ENCODE data around the gene PDGFA.

The PDGFA gene

GRCh38 chr7:509426-510130 is 10.1 kb downstream of the PDGFA start:
- H3K36me3 ChIP-seq (ENCODE audit: control insufficient read depth, insufficient read depth, low read length), result no peaks in the 10 kb centered on the region
- H3K4me2 ChIP-seq (ENCODE audit: low read length), result no peak overlapping the region
- H3K4me3 ChIP-seq (ENCODE audit: low read depth, low read length), result no peak overlapping the region
- no peaks in the 10 kb centered on the region for H3K27me3 ChIP-seq (ENCODE audit: control insufficient read depth, insufficient read depth, low read length)
- no peak overlapping the region for H3K27ac ChIP-seq
- no peak overlapping the region for H3K9ac ChIP-seq
- no peaks in the 10 kb centered on the region for H3K4me1 ChIP-seq
- no peaks in the 10 kb centered on the region for H3K79me2 ChIP-seq
- H2AFZ ChIP-seq, result no peak overlapping the region
- H3K9me3 ChIP-seq (ENCODE audit: control insufficient read depth, low read length), result no peaks in the 10 kb centered on the region
- no peak for TF ChIP-seq CTCF (IDR thresholded peaks at IDR 0.05)

- Histone ChIP-seq H3K4me2 (ENCODE audit: low read length) (no peak overlapping the region), H3K27me3 (ENCODE audit: control insufficient read depth, insufficient read depth, low read length) (no peaks in the 10 kb centered on the region), H3K79me2 (no peaks in the 10 kb centered on the region), H3K9ac (no peak overlapping the region), H2AFZ (no peak overlapping the region), H3K4me3 (ENCODE audit: low read depth, low read length) (no peak overlapping the region), H3K4me1 (no peaks in the 10 kb centered on the region), H3K9me3 (ENCODE audit: control insufficient read depth, low read length) (no peaks in the 10 kb centered on the region), H3K36me3 (ENCODE audit: control insufficient read depth, insufficient read depth, low read length) (no peaks in the 10 kb centered on the region), H3K27ac (no peak overlapping the region)
- TF ChIP-seq CTCF (IDR thresholded peaks at IDR 0.05), result no peak
Measured at GRCh38 chr7:508461-509170, 11.0 kb downstream of the PDGFA start.

- H3K9ac ChIP-seq, result no peak overlapping the region
- no peaks in the 10 kb centered on the region for H3K79me2 ChIP-seq
- H3K9me3 ChIP-seq (ENCODE audit: control insufficient read depth, low read length), result no peaks in the 10 kb centered on the region
- H2AFZ ChIP-seq, result no peak overlapping the region
- H3K27me3 ChIP-seq (ENCODE audit: control insufficient read depth, insufficient read depth, low read length), result no peaks in the 10 kb centered on the region
- H3K4me3 ChIP-seq (ENCODE audit: low read depth, low read length), result no peak overlapping the region
- H3K4me1 ChIP-seq, result no peaks in the 10 kb centered on the region
- no peak overlapping the region for H3K4me2 ChIP-seq (ENCODE audit: low read length)
- no peak overlapping the region for H3K27ac ChIP-seq
- no peaks in the 10 kb centered on the region for H3K36me3 ChIP-seq (ENCODE audit: control insufficient read depth, insufficient read depth, low read length)
- no peak for TF ChIP-seq CTCF (IDR thresholded peaks at IDR 0.05)
Measured at GRCh38 chr7:507623-508300, 11.9 kb downstream of the PDGFA start.

- H3K36me3 ChIP-seq (ENCODE audit: control insufficient read depth, insufficient read depth, low read length), result no peaks in the 10 kb centered on the region
- no peak overlapping the region for H3K4me2 ChIP-seq (ENCODE audit: low read length)
- H3K79me2 ChIP-seq, result no peaks in the 10 kb centered on the region
- H3K4me1 ChIP-seq, result no peaks in the 10 kb centered on the region
- H3K27me3 ChIP-seq (ENCODE audit: control insufficient read depth, insufficient read depth, low read length), result no peaks in the 10 kb centered on the region
- no peak overlapping the region for H3K27ac ChIP-seq
- H3K9ac ChIP-seq, result no peak overlapping the region
- no peak for TF ChIP-seq CTCF (IDR thresholded peaks at IDR 0.05)
- H3K9me3 ChIP-seq (ENCODE audit: control insufficient read depth, low read length), result no peaks in the 10 kb centered on the region
- H3K4me3 ChIP-seq (ENCODE audit: low read depth, low read length), result no peak overlapping the region
- H2AFZ ChIP-seq, result no peak overlapping the region
Measured at GRCh38 chr7:506921-507622, 12.6 kb downstream of the PDGFA start.
